ENCODE results near the gene TCP10L.

The TCP10L gene

GRCh38 chr21:32587120-32587519 is 1.8 kb upstream of the TCP10L start:
- TF ChIP-seq CTCF (IDR thresholded peaks at IDR 0.05; ENCODE audit: borderline replicate concordance, insufficient read depth, low read depth, low read length) = no peak
- no peak overlapping the region for H3K4me3 ChIP-seq (ENCODE audit: low read depth, low read length)

- no peak for TF ChIP-seq CTCF (IDR thresholded peaks at IDR 0.05; ENCODE audit: borderline replicate concordance, insufficient read depth, low read depth, low read length)
- no peak overlapping the region for H3K4me3 ChIP-seq (ENCODE audit: low read depth, low read length)
Measured at GRCh38 chr21:32585970-32586369, 647 bp upstream of the TCP10L start.

- H3K4me3 ChIP-seq (ENCODE audit: low read depth, low read length) = no peak overlapping the region
- no peak for TF ChIP-seq CTCF (IDR thresholded peaks at IDR 0.05; ENCODE audit: borderline replicate concordance, insufficient read depth, low read depth, low read length)
Measured at GRCh38 chr21:32584472-32584871, 851 bp downstream of the TCP10L start.

- H3K4me3 ChIP-seq (ENCODE audit: low read depth, low read length) = no peak overlapping the region
- TF ChIP-seq CTCF (IDR thresholded peaks at IDR 0.05; ENCODE audit: borderline replicate concordance, insufficient read depth, low read depth, low read length) = no peak
Measured at GRCh38 chr21:32581732-32582131, 3.6 kb downstream of the TCP10L start.

GRCh38 chr21:32580949-32581348 is 4.4 kb downstream of the TCP10L start:
- TF ChIP-seq CTCF (IDR thresholded peaks at IDR 0.05; ENCODE audit: borderline replicate concordance, insufficient read depth, low read depth, low read length) = no peak
- H3K4me3 ChIP-seq (ENCODE audit: low read depth, low read length) = no peak overlapping the region

- H3K4me3 ChIP-seq (ENCODE audit: low read depth, low read length) = no peak overlapping the region
- TF ChIP-seq CTCF (IDR thresholded peaks at IDR 0.05; ENCODE audit: borderline replicate concordance, insufficient read depth, low read depth, low read length) = peak; percentile 25; the same call in 1 of the 2 replicates
Measured at GRCh38 chr21:32578107-32578691, 7.1 kb downstream of the TCP10L start.

GRCh38 chr21:32576011-32576410 is 9.3 kb downstream of the TCP10L start:
- H3K4me3 ChIP-seq (ENCODE audit: low read depth, low read length) = no peak overlapping the region
- no peak for TF ChIP-seq CTCF (IDR thresholded peaks at IDR 0.05; ENCODE audit: borderline replicate concordance, insufficient read depth, low read depth, low read length)
